Stimulated activated CD8-positive, alpha-beta memory T cell treated with anti-CD3 and anti-CD28 coated beads, Interleukin-2, amount 100 ng/mL, for 1 hour (primary cell): ENCODE data around the gene CENPF.
"Not testable (repeated sequence)": the region's sequence is repeated elsewhere in the genome, so short reads cannot be mapped to it uniquely, and the experiment has no call there.

Experiments
- DNase-seq, 2 donors: peaks; one replicate each; pipeline ENCODE4 v3.0.0-alpha.2; 2020; ENCODE audit warnings: low read depth in 2 of 2

The CENPF gene

DNA sequence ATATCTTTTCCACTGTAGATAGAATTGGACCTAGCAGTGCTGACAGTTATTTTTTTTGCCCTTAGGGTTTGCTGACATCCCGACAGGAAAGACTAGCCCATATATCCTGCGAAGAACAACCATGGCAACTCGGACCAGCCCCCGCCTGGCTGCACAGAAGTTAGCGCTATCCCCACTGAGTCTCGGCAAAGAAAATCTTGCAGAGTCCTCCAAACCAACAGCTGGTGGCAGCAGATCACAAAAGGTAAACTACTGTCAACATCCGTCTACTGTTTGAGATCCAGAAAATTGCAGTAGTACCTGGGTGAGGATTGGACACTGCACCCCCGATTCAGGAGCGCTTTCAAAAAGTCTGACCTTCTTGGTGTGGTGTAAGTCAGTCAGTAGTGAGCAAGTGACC lies 55.8 kb downstream of the CENPF start:
- DNase-seq, result no peak

- DNase-seq, result no peak
Observed at GRCh38 chr1:214660190-214660589, 57.2 kb downstream of the CENPF start.

DNA sequence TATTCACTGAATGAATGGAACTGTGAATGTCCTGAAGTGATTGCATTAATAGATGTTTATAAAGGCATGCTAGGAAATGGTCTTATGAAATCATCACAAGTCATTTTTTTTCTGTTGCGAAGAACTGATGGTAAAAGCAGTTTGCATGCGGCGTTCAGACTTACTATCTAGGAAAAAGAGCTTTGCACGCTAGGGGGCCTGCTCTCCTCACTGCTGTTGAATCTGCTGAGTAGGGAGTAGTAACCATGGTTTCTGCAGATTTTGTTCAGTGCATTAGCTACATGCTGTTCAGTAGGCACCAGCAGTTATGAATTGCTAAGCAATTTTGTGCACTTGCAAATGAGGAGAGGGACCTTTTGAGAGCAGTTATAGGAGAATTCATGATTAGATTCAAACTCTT lies 57.9 kb downstream of the CENPF start:
- DNase-seq, result no peak

DNA sequence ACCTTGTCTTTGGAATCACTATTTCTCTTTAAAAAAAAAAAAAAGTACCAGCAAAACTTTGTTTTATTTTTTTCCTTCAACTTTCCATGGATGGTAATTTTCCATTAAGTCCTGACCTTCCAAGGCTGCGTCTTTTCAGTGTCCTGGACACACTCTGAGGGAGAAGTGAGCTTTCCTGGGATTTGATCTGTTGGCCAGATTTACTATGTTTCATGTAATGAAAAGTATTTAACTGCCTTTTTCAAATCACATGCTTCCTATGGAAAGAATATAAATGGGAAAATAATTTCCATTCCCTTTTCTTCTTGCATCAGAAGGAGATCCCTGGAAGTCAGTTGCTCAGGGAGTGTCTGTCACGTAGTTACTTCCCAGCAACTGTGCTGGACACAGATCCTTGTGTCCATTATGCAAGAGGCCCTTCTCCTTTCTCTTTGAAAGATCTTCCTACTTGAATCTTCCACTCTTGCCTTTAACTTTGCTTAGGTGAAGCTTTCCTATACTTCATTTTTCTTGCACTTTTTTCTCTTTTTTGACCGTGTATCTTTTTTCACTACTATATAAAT lies 59.3 kb downstream of the CENPF start:
- no peak for DNase-seq

DNA sequence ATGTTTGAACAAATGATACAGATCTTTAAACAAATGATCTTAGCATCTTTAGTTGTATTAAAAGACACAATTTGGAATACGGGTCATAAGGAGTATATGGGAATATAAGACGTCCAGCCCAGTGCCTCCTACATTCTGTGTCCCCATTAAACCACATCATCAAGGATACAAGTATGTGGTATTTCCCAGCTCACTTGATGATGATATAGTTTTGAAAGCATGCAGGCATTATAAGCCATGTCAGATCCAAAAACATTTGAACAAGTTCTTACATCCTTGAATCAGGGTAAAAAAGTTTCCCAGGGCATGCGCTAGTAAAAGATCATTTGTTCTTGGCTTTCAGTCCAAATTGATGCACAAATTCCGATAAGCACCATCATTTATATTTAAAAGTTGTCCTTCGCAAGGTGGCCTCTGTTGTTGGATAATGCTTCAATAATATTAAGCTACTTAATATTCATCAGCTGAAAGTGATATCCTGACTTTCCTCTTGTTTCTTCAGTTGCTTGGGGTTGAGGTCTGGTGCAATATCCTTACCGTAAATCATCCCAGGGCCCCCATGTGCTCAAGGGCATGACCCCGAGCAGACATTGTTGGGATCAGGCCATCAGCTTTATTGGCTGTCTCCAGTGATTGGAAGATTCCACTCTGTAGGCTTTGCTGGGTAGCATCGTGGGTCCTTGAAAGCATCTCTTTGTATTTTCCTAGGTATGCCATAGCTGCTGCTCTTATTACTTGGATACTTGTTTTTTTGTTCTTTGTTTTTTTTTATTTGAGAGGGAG lies 61.8 kb downstream of the CENPF start:
- no peak for DNase-seq

GRCh38 chr1:214665606-214666110 lies 62.7 kb downstream of the CENPF start:
- no peak for DNase-seq

DNA sequence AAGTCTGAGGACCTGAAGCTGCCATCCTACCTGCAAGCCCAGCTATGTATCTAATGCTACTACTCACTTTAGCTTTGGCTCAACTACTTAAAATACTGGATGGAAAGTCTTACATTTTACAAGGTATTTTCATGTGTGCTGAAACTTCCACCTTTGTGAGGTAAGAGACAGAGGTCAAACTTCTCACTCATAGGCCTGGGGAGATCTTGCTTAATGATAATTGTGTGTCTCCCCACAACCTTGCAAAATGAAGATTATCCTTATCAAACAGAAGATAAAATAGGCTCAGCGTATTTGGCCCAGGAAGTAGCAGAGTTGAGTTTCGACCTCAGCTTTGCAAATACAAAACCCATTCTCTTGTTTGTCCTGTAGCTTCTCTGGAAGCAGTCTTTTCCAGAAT lies 63.7 kb downstream of the CENPF start:
- no peak for DNase-seq

DNA sequence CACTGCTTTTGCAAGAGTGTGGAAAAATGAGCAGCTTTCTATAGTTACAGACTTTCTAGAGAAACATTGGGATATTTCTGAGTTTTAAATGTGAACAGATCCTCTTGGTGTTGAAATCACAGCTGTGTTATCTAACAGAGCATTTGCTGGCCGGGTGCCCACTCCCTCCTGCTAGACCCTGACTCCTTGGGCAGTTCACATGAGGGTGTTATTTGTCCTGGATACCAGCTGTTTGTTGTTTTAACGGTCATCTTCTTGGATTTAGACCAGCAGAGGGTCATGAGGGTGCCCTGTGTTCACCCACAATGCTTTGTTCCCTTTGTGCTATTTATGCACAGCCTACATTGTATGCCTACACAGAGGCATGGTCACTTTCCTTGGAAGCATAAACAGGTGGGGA lies 67.1 kb downstream of the CENPF start:
- no peak for DNase-seq

GRCh38 chr1:214673029-214673428 lies 70.0 kb downstream of the CENPF start:
- DNase-seq, result not testable (repeated sequence)

GRCh38 chr1:214673576-214673975 lies 70.6 kb downstream of the CENPF start:
- DNase-seq, result no peak

DNA sequence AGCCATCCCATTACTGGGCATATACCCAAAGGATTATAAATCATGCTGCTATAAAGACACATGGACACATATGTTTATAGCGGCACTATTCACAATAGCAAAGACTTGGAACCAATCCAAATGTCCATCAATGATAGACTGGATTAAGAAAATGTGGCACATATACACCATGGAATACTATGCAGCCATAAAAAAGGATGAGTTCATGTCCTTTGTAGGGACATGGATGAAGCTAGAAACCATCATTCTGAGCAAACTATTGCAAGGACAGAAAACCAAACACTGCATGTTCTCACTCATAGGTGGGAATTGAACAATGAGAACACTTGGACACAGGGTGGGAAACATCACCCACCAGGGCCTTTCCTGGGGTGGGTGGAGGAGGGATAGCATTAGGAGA lies 72.5 kb downstream of the CENPF start:
- DNase-seq, result not testable (repeated sequence)

GRCh38 chr1:214676747-214677146 lies 73.8 kb downstream of the CENPF start:
- DNase-seq, result no peak

DNA sequence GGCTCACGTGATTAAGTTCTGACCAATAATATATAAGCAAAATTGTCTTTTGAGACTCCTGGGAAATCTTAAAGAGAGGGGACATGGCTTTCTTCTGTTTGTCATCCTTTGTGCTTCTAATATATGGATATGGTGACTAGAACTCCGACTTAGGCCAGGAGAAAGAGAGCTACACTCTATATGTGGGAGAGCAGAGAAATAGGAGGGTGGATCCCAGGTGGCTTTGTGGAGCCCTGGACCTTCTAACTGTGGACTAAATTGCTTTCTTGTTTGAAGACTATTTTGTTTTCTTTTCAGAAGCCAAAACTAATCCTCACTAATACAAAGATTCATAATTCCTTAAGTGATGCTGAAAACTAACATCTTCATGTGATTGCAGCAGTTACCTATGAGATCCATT lies 75.0 kb downstream of the CENPF start:
- no peak for DNase-seq

- DNase-seq, result no peak
Observed at GRCh38 chr1:214678386-214678785, 75.4 kb downstream of the CENPF start.

- no peak for DNase-seq
Observed at GRCh38 chr1:214683621-214684020, 80.6 kb downstream of the CENPF start.

DNA sequence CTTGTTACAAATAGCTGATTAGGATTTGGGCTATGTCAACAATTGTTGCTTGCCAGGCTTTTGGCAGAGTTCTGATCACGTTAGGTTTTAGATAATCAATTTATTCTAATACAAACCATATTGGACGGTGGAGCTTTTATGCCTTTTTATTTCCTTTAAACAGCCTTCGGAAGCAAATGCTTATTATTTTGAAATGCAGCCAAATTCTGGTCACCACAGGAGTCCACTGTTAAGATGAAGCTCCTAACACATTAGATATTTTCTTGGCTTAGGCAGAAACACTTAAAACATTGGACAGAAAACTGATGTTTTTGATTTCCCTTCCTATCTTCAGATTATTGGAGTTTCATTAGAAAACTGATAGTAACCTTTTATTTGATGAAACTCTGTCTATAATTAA lies 82.9 kb downstream of the CENPF start:
- no peak for DNase-seq

- no peak for DNase-seq
Observed at GRCh38 chr1:214686497-214686896, 83.5 kb downstream of the CENPF start.

GRCh38 chr1:214688891-214689290 lies 85.9 kb downstream of the CENPF start:
- DNase-seq, result no peak

- DNase-seq, result no peak
Observed at GRCh38 chr1:214694769-214695168, 91.8 kb downstream of the CENPF start.

DNA sequence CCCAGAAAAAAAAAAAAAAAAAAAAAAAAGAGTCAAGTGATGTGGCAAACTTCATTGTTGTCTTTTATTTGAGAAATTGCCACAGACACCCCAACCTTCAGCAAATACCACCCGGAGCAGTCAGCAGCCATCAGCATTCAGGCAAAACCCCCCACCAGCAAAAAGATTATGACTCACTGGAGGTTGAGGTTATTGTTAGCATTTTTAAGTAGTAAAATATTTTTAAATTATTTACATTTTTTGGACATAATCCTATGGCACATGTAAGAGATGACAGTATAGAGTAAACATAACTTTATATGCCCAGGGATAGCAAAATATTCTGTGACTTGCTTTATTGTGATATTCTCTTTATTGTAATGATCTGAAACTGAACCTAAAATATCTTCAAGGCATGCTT lies 95.6 kb downstream of the CENPF start:
- DNase-seq, result no peak

- no peak for DNase-seq
Observed at GRCh38 chr1:214700437-214700836, 97.4 kb downstream of the CENPF start.

DNA sequence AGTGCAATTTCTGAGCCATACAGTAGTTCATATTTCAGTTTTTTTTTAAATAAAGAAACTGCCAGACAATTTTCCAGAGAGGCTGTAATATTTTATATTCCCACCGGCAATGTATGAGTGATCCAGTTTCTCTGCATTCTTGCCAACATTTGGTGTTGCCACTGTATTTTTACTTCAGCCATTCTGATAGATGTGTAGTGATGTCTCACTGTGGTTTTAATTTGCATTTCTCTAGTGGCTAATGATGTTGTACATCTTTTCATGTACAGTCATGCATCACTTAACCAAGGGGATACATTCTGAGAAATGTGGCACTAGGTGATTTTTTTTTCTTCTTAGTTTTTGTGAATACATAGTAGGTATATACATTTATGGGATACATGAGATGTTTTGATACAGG lies 99.6 kb downstream of the CENPF start:
- DNase-seq, result no peak

DNA sequence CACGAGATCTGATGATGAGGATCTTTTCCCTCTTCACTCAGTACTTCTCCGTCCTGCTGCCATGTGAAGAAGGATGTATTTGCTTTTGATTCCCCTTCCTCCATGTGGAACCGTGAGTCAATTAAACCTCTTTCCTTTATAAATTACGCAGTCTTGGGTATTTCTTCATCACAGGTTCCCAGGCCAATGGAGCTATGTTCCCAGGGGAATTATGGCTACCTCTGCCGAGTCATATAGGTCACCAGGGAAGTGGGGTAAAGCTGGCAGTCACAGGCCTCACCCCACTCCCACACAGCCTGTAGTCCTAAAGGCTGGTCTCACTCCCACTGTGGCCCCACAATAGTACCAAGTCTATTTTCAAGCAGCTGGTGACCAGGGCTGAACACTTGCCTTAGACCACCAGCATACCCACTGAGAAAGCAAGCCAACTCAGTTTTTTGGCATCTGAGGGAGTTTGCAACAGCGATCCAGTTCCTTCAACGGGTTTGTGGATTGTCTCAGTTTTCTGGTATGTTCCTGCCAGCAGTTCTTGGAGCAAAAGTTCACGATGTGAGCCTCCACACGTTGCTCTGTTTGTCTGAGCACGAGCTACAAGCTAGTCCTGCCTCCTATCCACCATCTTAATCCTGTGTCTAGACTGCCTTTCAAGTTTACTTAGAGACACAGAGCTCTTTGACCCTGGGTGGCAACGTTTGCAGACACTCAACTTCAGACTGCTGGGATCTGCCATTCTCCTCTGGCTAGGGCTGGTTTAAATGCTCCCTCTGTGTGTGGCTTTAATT lies 104.5 kb downstream of the CENPF start:
- DNase-seq, result no peak
